SK-N-SH (cell line): ENCODE measurements around the gene STRBP.

ENCODE experiments used
- CHD2 ChIP-seq: fragments of 150-350 bp; IDR thresholded peaks from 2 replicates; pipeline ENCODE4 v1.6.1; 2018; ENCODE audit warnings: low read length; ENCODE audit not compliant: partially characterized antibody
- CTCF ChIP-seq: fragments of 200-600 bp; sonication (generic); IDR thresholded peaks from 2 replicates; pipeline ENCODE4 v1.6.1; 2017; ENCODE audit warnings: antibody characterized with exemption, mild to moderate bottlenecking, moderate library complexity
- EP300 ChIP-seq, 2 experiments: IDR thresholded peaks; 2 replicates each; pipeline versions ENCODE4 v1.4.0 to v1.6.1; 2012; ENCODE audit warnings: borderline replicate concordance in 1 of 2, low read depth in 1 of 2, low read length in 1 of 2
- EZH2phosphoT487 ChIP-seq: fragments of 200-600 bp; sonication (generic); IDR thresholded peaks from 2 replicates; pipeline ENCODE4 v1.6.1; 2017; ENCODE audit warnings: low read depth, mixed run types, mild to moderate bottlenecking, antibody characterized with exemption, moderate library complexity, borderline replicate concordance
- FOXJ3 ChIP-seq: sonication (generic); formaldehyde crosslinking; IDR thresholded peaks from 2 replicates; pipeline ENCODE4 v1.5.1; 2020; ENCODE audit warnings: mild to moderate bottlenecking, missing genetic modification reagents
- FOXM1 ChIP-seq: IDR thresholded peaks from 2 replicates; pipeline ENCODE4 v1.4.0; 2012; ENCODE audit warnings: low read depth, mild to moderate bottlenecking
- JUND ChIP-seq: IDR thresholded peaks from 2 replicates; pipeline ENCODE4 v1.4.0; 2012
- MAX ChIP-seq: IDR thresholded peaks from 2 replicates; pipeline ENCODE4 v1.4.0; 2012; ENCODE audit warnings: low read depth
- MXI1 ChIP-seq: IDR thresholded peaks from 2 replicates; pipeline ENCODE4 v1.6.1; 2012; ENCODE audit warnings: mild to moderate bottlenecking, low read depth, low read length, improper control_type of control experiment
- POLR2AphosphoS5 ChIP-seq: IDR thresholded peaks from 2 replicates; pipeline ENCODE4 v1.6.1; 2012; ENCODE audit warnings: low read depth, low read length
- REST ChIP-seq: IDR thresholded peaks from 2 replicates; pipeline ENCODE4 v1.6.1; 2012; ENCODE audit warnings: mild to moderate bottlenecking, low read depth, low read length, moderate library complexity
- SIN3A ChIP-seq: IDR thresholded peaks from 2 replicates; pipeline ENCODE4 v1.6.1; 2012; ENCODE audit warnings: low read depth, mild to moderate bottlenecking, low read length, moderate library complexity, borderline replicate concordance
- TAF1 ChIP-seq: IDR thresholded peaks from 2 replicates; pipeline ENCODE4 v1.6.1; 2012; ENCODE audit warnings: low read depth, mild to moderate bottlenecking, low read length, moderate library complexity, borderline replicate concordance
- TEAD4 ChIP-seq: IDR thresholded peaks from 2 replicates; pipeline ENCODE4 v1.4.0; 2012; ENCODE audit warnings: mild to moderate bottlenecking, borderline replicate concordance; ENCODE audit not compliant: insufficient read depth

GRCh38 chr9:123251324-123251723, 17.1 kb downstream of the STRBP start:
- TF ChIP-seq POLR2AphosphoS5: no peak
- no peak for TF ChIP-seq TAF1
- no peak for TF ChIP-seq CTCF
- TF ChIP-seq TEAD4: no peak
- TF ChIP-seq EP300 (IDR thresholded peaks at IDR 0.05; ENCODE audit: borderline replicate concordance in 1 of 2, low read depth in 1 of 2, low read length in 1 of 2): no peak
- TF ChIP-seq JUND: no peak
- no peak for TF ChIP-seq MXI1
- TF ChIP-seq CHD2: no peak
- no peak for TF ChIP-seq FOXJ3 (CRISPR knock-in tag)
- TF ChIP-seq EZH2phosphoT487: no peak
- TF ChIP-seq SIN3A: no peak
- TF ChIP-seq MAX: no peak
- no peak for TF ChIP-seq REST
- no peak for TF ChIP-seq FOXM1
